GM12878 (cell line): ENCODE data around the gene OVCA2. TPM values are rescaled to one million over a fixed set of nuclear protein-coding genes. Genes with fewer than 3 reads are reported as not detected.

Source experiments
- ATAC-seq: fragments of 200-7000 bp; cut with Tn5 transposase; 3 replicates; pipeline ENCODE4 v1.9.1; 2020; ENCODE audit warnings: mild to moderate bottlenecking, moderate library complexity
- BruUV-seq: library from RNA; stranded (reverse); fragments of 400-500 nt; replicated peaks from 2 replicates; lab custom pipeline; 2021; lab: Mats Ljungman, UMichigan
- CTCF ChIA-PET: fragments of 300-600 bp; sonication (Branson Sonifier 250); formaldehyde crosslinking; extraction: SDS; loops from one replicate; lab custom pipeline; 2021; ENCODE audit warnings: inconsistent platforms; lab: Yijun Ruan, JAX
- POLR2A ChIA-PET: fragments of 350-600 bp; formaldehyde crosslinking; extraction: SDS; loops from one replicate; lab custom pipeline; 2021; ENCODE audit warnings: inconsistent platforms; lab: Charles Lee
- RAD21 ChIA-PET: fragments of 300-600 bp; sonication (Branson Sonifier 250); formaldehyde crosslinking; loops from one replicate; lab custom pipeline; 2023; ENCODE audit warnings: antibody characterized with exemption; ENCODE audit not compliant: unreplicated experiment; lab: Charles Lee
- SMC1A ChIA-PET: fragments of 300-600 bp; sonication (Branson Sonifier 250); formaldehyde crosslinking; loops from one replicate; lab custom pipeline; 2023; ENCODE audit not compliant: unreplicated experiment, uncharacterized antibody; lab: Charles Lee
- DNase-seq: peaks from one replicate; pipeline ENCODE4 v3.0.0-alpha.2; 2011; ENCODE audit warnings: low read depth, low spot score
- FAIRE-seq: peaks from 3 replicates; lab custom pipeline; 2011; peaks lifted over from hg19 to GRCh38; lab: Jason Lieb, UNC
- H2AFZ ChIP-seq: 2 replicates; pipeline ENCODE4 v1.6.0; 2011; ENCODE audit warnings: low read depth, low read length, control low read depth; ENCODE audit not compliant: control insufficient read depth
- H3K27ac ChIP-seq: 2 replicates; pipeline ENCODE4 v1.5.1; 2011; ENCODE audit warnings: control low read depth; ENCODE audit not compliant: control insufficient read depth, insufficient read depth
- H3K27me3 ChIP-seq, 2 experiments: replicated peaks in 1 of 2; 2 replicates each; pipeline versions ENCODE4 v1.6.0 to v1.6.1; 2011; ENCODE audit warnings: low read length in 1 of 2; ENCODE audit not compliant: control insufficient read depth in 2 of 2, insufficient read depth in 2 of 2
- H3K36me3 ChIP-seq, 2 experiments: 2 replicates each; pipeline ENCODE4 v1.5.1; 2011; ENCODE audit warnings: low read length in 1 of 2; ENCODE audit not compliant: control insufficient read depth in 2 of 2, insufficient read depth in 2 of 2
- H3K4me1 ChIP-seq: 2 replicates; pipeline ENCODE4 v1.6.1; 2011; ENCODE audit warnings: mild to moderate bottlenecking, low read length, moderate library complexity, mixed read lengths; ENCODE audit not compliant: control insufficient read depth, insufficient read depth
- H3K4me2 ChIP-seq: 2 replicates; pipeline ENCODE4 v1.6.0; 2011; ENCODE audit warnings: control low read depth; ENCODE audit not compliant: control insufficient read depth, insufficient read depth
- H3K4me3 ChIP-seq: fragments of 200-600 bp; sonication (generic); 2 replicates; pipeline ENCODE4 v1.5.1; 2016
- H3K79me2 ChIP-seq: 2 replicates; pipeline ENCODE4 v1.6.0; 2011; ENCODE audit warnings: low read length; ENCODE audit not compliant: control insufficient read depth, insufficient read depth
- H3K9ac ChIP-seq: 2 replicates; pipeline ENCODE4 v1.8.0; 2011; ENCODE audit warnings: low read length, control low read depth, mixed read lengths; ENCODE audit not compliant: control insufficient read depth, insufficient read depth
- H3K9me3 ChIP-seq: replicated peaks from 3 replicates; pipeline ENCODE4 v1.5.1; 2011; ENCODE audit warnings: mild to moderate bottlenecking, low read length; ENCODE audit not compliant: control insufficient read depth, insufficient read depth
- H4K20me1 ChIP-seq: 2 replicates; pipeline ENCODE4 v1.6.0; 2011; ENCODE audit not compliant: control insufficient read depth, insufficient read depth
- CHD2 ChIP-seq: IDR thresholded peaks from 2 replicates; pipeline ENCODE4 v1.6.1; 2011; ENCODE audit warnings: low read depth, low read length, improper control_type of control experiment, borderline replicate concordance
- ESRRA ChIP-seq: IDR thresholded peaks from 2 replicates; pipeline ENCODE4 v1.6.1; 2012; ENCODE audit warnings: mild to moderate bottlenecking, low read length, improper control_type of control experiment
- EZH2 ChIP-seq: IDR thresholded peaks from 2 replicates; pipeline ENCODE4 v1.6.1; 2012; ENCODE audit warnings: low read depth, mild to moderate bottlenecking, control low read depth, inconsistent platforms, low read length, borderline replicate concordance; ENCODE audit not compliant: control insufficient read depth
- LARP7 ChIP-seq: fragments of 450-650 bp; IDR thresholded peaks from 2 replicates; pipeline ENCODE4 v1.6.1; 2017; ENCODE audit warnings: mild to moderate bottlenecking
- YY1 ChIP-seq: IDR thresholded peaks from 2 replicates; pipeline ENCODE4 v1.6.1; 2011; ENCODE audit warnings: low read depth, mild to moderate bottlenecking, low read length
- ZBED1 ChIP-seq: IDR thresholded peaks from 2 replicates; pipeline ENCODE4 v1.6.1; 2016; ENCODE audit warnings: borderline replicate concordance
- WGBS: methylation state at CpG from one replicate; pipeline ENCODE4 v1.1.6; 2016; ENCODE audit warnings: low lambda C conversion rate; ENCODE audit not compliant: insufficient replicate concordance, insufficient coverage; ENCODE audit errors: missing lambda C conversion rate; 5-methylcytosine and 5-hydroxymethylcytosine counted together
- in situ Hi-C: fragments of 300-500 bp; cut with MboI; formaldehyde crosslinking; loops from 9 replicates; pipeline ENCODE4 v1.14.3; 2018; ENCODE audit warnings: mixed read lengths
- intact Hi-C: fragments of 100-400 bp; cut with micrococcal nuclease; formaldehyde crosslinking; loops from one replicate; pipeline ENCODE4 v1.14.2; 2022; ENCODE audit not compliant: unreplicated experiment
- polyA plus RNA-seq, 11 experiments: library from polyadenylated mRNA; depleted of rRNA in 4 of 11; unstranded in 6 of 11; stranded (reverse) in 5 of 11; fragments of >200 nt; fragmentation: Nextera tagmentation in 4 of 11; fragmentation: Illumina TruSeq in 1 of 11; extraction: Ambion mirVana in 4 of 11; extraction: Trizol in 1 of 11; gene quantifications; 1 replicate in 1 of 11; 2 replicates in 10 of 11; pipeline versions ENCODE4 v1.2.1 to v1.2.3, GENCODE V29; 2011 to 2016; ENCODE audit warnings: inconsistent platforms in 2 of 11, missing spikeins in 2 of 11, low read depth in 1 of 11
- total RNA-seq, 4 experiments: library from RNA; depleted of rRNA in 3 of 4; stranded (reverse); fragments of >200 nt in 3 of 4; fragmentation: Illumina TruSeq in 1 of 4; extraction: Trizol in 1 of 4; gene quantifications; 2 replicates each; pipeline versions ENCODE4 v1.2.1 to v1.2.3, GENCODE V29; 2013 to 2021
- TF ChIP-seq, protein P1 (sequence below): IDR thresholded peaks from 2 replicates; pipeline ENCODE4 v1.6.1; 2012; ENCODE audit warnings: low read length, inconsistent platforms
- TF ChIP-seq, protein P2 (sequence below): fragments of 450-650 bp; IDR thresholded peaks from 2 replicates; pipeline ENCODE4 v1.6.1; 2016; ENCODE audit warnings: mild to moderate bottlenecking, moderate library complexity, borderline replicate concordance
- TF ChIP-seq, protein P3 (sequence below): fragments of 450-650 bp; formaldehyde crosslinking; IDR thresholded peaks from 2 replicates; pipeline ENCODE4 v1.5.0; 2022; ENCODE audit warnings: mild to moderate bottlenecking, missing genetic modification characterization
- TF ChIP-seq, protein P4 (sequence below): IDR thresholded peaks from 2 replicates; pipeline ENCODE4 v1.6.1; 2012; ENCODE audit warnings: low read depth, low read length, improper control_type of control experiment

Gene OVCA2
- total and polyA plus RNA-seq, 10 of the 15 experiments (the other 5 are each of a cell fraction or from before 2014, with no cell fraction given) = 6.1 to 75.3 (median 40.7) TPM

DNA sequence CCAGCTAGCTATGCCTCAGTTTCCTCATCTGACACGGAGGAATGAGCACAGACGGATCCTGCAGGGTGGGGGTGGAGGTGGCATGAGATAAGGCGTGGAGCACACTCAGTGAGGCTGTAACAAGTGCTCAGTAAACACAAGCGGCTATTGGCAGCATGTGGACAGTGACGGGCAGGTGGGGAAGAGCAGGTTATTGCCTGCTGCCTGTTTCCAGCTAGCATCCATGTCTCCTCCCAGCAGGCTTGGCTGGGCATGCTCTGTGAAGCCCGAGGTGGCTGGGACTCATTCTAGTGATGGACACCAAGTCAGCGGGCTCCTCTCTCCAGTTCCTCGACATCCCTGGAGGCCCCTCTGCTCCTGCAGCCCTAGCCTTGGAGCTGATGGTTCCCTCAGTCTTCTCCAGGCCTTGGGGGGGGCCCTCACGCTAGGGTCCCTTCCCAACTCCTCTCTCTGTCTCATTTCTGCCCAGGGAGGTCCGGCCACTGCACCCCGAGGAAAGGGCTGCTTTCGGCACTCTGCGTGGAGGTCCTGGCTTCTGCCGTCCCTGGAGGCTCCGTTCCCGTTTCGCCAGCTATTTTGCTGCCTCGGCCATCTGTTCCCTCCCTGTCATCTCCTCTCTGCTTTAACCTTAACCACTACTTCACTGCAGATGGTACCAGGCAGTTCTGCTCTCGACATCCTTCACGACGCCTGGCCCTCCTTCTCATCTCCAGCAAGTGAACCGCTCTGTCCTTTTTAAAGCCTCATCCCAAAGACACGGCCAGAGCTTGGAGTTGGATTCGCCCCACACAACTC, 22.9 kb upstream of the OVCA2 start:
- Histone ChIP-seq H3K4me2 (no peak overlapping the region), H4K20me1 (no peaks in the 10 kb centered on the region), H3K9me3 (no peaks in the 10 kb centered on the region; the same call in 2 of the 3 replicates), H3K36me3 (no peaks in the 10 kb centered on the region), H2AFZ (no peak overlapping the region), H3K27me3 (peaks cover 11 to 12% of the 10 kb centered on the region in 2 experiments), H3K79me2 (no peaks in the 10 kb centered on the region), H3K27ac (no peak overlapping the region), H3K4me3 (no peak overlapping the region), H3K9ac (no peak overlapping the region), H3K4me1 (peaks cover 14% of the 10 kb centered on the region)
- no TSS peak for BruUV-seq
- WGBS = 56% methylated on average over 20 of the region's 24 CpGs
- ChIA-PET SMC1A (no interaction called here), CTCF (interaction anchor here (0.6 to 1.2 kb wide), 2 partner anchors 39 to 351 kb away, joined by 3 read pairs; no protein-coding TSS in a partner anchor), POLR2A (no interaction called here), RAD21 (interaction anchor here (1.2 to 1.4 kb wide), 2 partner anchors 10 to 19 kb away, joined by 3 read pairs; no protein-coding TSS in a partner anchor)
- FAIRE-seq (no peak), ATAC-seq (no peak), DNase-seq (no peak)
- in situ Hi-C loops = loop anchor here (25.0 kb wide), 1 partner anchor 107 kb away; no protein-coding TSS in a partner anchor
- intact Hi-C loops = no loop called here
- TF ChIP-seq, protein P1, sequence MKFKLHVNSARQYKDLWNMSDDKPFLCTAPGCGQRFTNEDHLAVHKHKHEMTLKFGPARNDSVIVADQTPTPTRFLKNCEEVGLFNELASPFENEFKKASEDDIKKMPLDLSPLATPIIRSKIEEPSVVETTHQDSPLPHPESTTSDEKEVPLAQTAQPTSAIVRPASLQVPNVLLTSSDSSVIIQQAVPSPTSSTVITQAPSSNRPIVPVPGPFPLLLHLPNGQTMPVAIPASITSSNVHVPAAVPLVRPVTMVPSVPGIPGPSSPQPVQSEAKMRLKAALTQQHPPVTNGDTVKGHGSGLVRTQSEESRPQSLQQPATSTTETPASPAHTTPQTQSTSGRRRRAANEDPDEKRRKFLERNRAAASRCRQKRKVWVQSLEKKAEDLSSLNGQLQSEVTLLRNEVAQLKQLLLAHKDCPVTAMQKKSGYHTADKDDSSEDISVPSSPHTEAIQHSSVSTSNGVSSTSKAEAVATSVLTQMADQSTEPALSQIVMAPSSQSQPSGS = no peak
- TF ChIP-seq, protein P2, sequence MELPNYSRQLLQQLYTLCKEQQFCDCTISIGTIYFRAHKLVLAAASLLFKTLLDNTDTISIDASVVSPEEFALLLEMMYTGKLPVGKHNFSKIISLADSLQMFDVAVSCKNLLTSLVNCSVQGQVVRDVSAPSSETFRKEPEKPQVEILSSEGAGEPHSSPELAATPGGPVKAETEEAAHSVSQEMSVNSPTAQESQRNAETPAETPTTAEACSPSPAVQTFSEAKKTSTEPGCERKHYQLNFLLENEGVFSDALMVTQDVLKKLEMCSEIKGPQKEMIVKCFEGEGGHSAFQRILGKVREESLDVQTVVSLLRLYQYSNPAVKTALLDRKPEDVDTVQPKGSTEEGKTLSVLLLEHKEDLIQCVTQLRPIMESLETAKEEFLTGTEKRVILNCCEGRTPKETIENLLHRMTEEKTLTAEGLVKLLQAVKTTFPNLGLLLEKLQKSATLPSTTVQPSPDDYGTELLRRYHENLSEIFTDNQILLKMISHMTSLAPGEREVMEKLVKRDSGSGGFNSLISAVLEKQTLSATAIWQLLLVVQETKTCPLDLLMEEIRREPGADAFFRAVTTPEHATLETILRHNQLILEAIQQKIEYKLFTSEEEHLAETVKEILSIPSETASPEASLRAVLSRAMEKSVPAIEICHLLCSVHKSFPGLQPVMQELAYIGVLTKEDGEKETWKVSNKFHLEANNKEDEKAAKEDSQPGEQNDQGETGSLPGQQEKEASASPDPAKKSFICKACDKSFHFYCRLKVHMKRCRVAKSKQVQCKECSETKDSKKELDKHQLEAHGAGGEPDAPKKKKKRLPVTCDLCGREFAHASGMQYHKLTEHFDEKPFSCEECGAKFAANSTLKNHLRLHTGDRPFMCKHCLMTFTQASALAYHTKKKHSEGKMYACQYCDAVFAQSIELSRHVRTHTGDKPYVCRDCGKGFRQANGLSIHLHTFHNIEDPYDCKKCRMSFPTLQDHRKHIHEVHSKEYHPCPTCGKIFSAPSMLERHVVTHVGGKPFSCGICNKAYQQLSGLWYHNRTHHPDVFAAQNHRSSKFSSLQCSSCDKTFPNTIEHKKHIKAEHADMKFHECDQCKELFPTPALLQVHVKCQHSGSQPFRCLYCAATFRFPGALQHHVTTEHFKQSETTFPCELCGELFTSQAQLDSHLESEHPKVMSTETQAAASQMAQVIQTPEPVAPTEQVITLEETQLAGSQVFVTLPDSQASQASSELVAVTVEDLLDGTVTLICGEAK = no peak
- TF ChIP-seq LARP7 = no peak
- TF ChIP-seq ESRRA = no peak
- no peak for TF ChIP-seq ZBED1
- TF ChIP-seq, protein P3, sequence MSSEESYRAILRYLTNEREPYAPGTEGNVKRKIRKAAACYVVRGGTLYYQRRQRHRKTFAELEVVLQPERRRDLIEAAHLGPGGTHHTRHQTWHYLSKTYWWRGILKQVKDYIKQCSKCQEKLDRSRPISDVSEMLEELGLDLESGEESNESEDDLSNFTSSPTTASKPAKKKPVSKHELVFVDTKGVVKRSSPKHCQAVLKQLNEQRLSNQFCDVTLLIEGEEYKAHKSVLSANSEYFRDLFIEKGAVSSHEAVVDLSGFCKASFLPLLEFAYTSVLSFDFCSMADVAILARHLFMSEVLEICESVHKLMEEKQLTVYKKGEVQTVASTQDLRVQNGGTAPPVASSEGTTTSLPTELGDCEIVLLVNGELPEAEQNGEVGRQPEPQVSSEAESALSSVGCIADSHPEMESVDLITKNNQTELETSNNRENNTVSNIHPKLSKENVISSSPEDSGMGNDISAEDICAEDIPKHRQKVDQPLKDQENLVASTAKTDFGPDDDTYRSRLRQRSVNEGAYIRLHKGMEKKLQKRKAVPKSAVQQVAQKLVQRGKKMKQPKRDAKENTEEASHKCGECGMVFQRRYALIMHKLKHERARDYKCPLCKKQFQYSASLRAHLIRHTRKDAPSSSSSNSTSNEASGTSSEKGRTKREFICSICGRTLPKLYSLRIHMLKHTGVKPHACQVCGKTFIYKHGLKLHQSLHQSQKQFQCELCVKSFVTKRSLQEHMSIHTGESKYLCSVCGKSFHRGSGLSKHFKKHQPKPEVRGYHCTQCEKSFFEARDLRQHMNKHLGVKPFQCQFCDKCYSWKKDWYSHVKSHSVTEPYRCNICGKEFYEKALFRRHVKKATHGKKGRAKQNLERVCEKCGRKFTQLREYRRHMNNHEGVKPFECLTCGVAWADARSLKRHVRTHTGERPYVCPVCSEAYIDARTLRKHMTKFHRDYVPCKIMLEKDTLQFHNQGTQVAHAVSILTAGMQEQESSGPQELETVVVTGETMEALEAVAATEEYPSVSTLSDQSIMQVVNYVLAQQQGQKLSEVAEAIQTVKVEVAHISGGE (CRISPR knock-in tag) = no peak
- TF ChIP-seq, protein P4, sequence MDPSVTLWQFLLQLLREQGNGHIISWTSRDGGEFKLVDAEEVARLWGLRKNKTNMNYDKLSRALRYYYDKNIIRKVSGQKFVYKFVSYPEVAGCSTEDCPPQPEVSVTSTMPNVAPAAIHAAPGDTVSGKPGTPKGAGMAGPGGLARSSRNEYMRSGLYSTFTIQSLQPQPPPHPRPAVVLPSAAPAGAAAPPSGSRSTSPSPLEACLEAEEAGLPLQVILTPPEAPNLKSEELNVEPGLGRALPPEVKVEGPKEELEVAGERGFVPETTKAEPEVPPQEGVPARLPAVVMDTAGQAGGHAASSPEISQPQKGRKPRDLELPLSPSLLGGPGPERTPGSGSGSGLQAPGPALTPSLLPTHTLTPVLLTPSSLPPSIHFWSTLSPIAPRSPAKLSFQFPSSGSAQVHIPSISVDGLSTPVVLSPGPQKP = no peak
- TF ChIP-seq YY1 = no peak
- no peak for TF ChIP-seq CHD2
- no peak for TF ChIP-seq EZH2
